HG02981 (cell line): ENCODE data around the gene ATP6V1B1.
"Not testable (repeated sequence)": the region's sequence is repeated elsewhere in the genome, so short reads cannot be mapped to it uniquely, and the experiment has no call there.

Experiments used
- ATAC-seq: cut with Tn5 transposase; IDR thresholded peaks from one replicate; pipeline ENCODE4 v1.9.1; 2021; ENCODE audit warnings: mild to moderate bottlenecking, moderate library complexity; ENCODE audit not compliant: unreplicated experiment

The ATP6V1B1 gene

GRCh38 chr2:71005271-71006202 lies 69.8 kb downstream of the ATP6V1B1 start:
- ATAC-seq = no peak

DNA sequence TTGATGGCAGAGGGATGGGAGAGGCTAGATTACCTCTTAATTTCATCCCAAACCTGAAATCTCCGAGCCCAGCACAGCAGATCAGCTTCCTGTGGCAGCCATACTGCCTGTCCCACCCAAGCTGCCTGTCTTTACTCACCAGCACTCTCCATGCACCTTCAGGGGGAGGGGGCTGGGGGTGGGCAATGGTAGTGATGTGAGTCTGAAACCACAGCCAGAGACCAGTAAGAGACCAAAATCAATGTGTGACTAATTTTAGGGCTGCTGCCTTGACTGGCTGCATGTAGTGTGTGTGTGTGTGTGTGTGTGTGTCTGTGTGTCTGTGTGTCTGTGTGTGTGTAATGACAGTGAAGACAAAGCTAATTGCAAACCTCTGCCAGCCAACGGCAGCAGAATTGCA lies 70.6 kb downstream of the ATP6V1B1 start:
- no peak for ATAC-seq

DNA sequence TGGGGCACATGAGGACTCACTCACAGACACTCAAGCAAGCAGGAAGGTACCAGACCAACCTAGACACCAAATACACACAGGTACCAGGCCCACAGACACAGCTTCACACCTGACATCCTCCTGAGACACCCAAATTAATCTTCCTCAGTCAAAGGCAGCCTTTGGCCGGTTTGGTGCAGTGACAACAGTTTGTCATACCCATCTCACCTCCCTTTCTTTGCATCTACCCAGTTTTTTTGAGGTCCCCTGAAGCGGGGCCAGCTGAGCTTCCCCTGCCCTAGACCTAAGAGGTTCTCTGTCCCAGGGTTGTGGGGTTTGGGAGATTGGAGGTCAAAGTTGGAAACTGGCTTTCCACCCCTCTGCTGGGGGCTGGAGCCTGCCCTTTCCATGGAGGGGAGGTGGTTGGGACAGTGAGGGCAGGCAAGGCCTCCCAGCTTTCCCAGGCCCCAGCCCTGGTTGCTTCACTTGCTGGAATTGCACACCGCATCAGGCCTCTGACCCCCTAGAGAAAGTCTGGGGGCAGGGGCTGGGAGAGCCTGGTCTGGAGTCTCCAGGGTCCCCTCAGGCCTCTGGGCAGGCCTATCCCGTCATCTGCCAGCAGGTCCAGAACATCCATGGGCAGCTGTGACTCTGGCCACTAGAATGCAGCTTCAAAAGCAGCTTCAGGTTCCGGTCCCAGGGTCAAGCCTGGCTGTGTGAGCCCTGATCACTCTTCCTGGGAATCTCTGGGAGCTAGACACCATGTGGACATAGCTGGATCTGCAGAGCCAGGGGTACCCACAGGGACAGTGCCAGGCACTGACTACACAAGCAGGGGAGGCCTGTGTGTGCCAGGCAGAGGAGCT lies 71.5 kb downstream of the ATP6V1B1 start:
- ATAC-seq = no peak

DNA sequence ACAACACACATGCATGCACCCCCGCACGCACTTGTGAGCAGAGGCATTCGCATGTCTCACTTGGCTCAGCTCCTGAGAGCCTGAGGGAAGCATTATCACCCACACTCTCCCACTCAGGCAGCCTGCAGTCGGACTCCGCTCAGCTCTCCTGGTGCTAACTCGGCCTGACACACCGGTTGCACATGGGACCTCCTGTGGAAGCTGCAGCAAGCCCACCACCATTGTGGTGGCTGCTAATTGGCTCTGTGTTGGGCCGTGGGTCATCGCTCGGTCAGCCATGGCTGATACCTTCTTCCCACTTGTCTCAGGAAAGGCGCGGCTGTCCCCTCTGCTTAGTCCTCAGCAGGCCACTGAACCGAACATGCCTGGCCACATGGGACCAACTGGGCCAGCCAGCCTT lies 72.6 kb downstream of the ATP6V1B1 start:
- ATAC-seq = no peak

DNA sequence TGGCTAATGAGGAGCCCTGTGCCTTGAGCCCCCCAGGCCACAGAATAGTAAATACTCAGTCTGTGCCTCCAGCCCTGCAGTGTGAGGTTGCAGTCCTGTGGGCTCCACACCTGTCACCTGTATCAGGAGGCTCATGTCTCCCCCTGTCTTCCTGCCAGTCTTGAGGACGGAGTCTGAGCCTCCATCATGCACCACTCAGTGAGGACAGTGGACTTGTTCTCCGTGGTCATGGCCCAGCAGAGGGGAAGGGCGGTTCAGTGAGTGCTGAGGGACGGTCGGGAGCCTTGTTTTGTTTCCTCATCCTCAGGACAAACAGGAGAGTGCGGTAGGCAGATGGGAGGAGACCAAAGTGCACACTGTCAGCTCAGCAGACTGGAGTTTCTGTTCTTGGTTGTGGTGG lies 76.1 kb downstream of the ATP6V1B1 start:
- ATAC-seq = not testable (repeated sequence)
